UCSD-AML1 (cell line): ENCODE data around the gene PUM1.
A peak's percentile ranks its signal among the peaks of the same experiment; 100 is the strongest.
"Not testable (repeated sequence)": the region's sequence is repeated elsewhere in the genome, so short reads cannot be mapped to it uniquely, and the experiment has no call there.

ENCODE experiments used
- DNase-seq: peaks from one replicate; lab custom pipeline; 2025; ENCODE audit not compliant: unreplicated experiment; lab: John Stamatoyannopoulos, UW

PUM1 gene

GRCh38 chr1:31065310-31066217 is at the start of gene PUM1:
TSS of gene PUM1 (minus strand) at chr1:31065717. CDS start at chr1:31059566, 6,151 bp downstream.
- peak; percentile 96 for DNase-seq

- no peak for DNase-seq
Measured at GRCh38 chr1:31112266-31112935, 46.9 kb upstream of the PUM1 start.

- no peak for DNase-seq
Measured at GRCh38 chr1:31111290-31111951, 45.9 kb upstream of the PUM1 start.

GRCh38 chr1:31110846-31111245 is 45.3 kb upstream of the PUM1 start:
- DNase-seq = no peak

GRCh38 chr1:31108861-31109260 is 43.3 kb upstream of the PUM1 start:
- no peak for DNase-seq

GRCh38 chr1:31105646-31106045 is 40.1 kb upstream of the PUM1 start:
- no peak for DNase-seq

- DNase-seq = no peak
Measured at GRCh38 chr1:31102501-31102950, 37.0 kb upstream of the PUM1 start.

- no peak for DNase-seq
Measured at GRCh38 chr1:31101147-31101502, 35.6 kb upstream of the PUM1 start.

GRCh38 chr1:31099293-31100032 is 33.9 kb upstream of the PUM1 start:
- DNase-seq = no peak

GRCh38 chr1:31095985-31096384 is 30.5 kb upstream of the PUM1 start:
- no peak for DNase-seq

GRCh38 chr1:31095298-31095981 is 29.9 kb upstream of the PUM1 start:
- DNase-seq = no peak

- DNase-seq = not testable (repeated sequence)
Measured at GRCh38 chr1:31088081-31088480, 22.6 kb upstream of the PUM1 start.

GRCh38 chr1:31084782-31085569 is 19.5 kb upstream of the PUM1 start:
- DNase-seq = no peak

GRCh38 chr1:31082385-31082784 is 16.9 kb upstream of the PUM1 start:
- no peak for DNase-seq

- no peak for DNase-seq
Measured at GRCh38 chr1:31073044-31073443, 7.5 kb upstream of the PUM1 start.

- no peak for DNase-seq
Measured at GRCh38 chr1:31072304-31072746, 6.8 kb upstream of the PUM1 start.

- DNase-seq = no peak
Measured at GRCh38 chr1:31069392-31069791, 3.9 kb upstream of the PUM1 start.

GRCh38 chr1:31064718-31065309 is 703 bp downstream of the PUM1 start:
- no peak for DNase-seq

GRCh38 chr1:31064111-31064717 is 1.3 kb downstream of the PUM1 start:
- DNase-seq = no peak
